Activated naive CD4-positive, alpha-beta T cell treated with anti-CD3 and anti-CD28 coated beads, Interleukin-2, amount 50 U/mL, for 72 hours (primary cell): Measurements from ENCODE around the gene CFAP73. TPM values are rescaled to one million over a fixed set of nuclear protein-coding genes. Genes with fewer than 3 reads are reported as not detected.
"Not testable (repeated sequence)": the region's sequence is repeated elsewhere in the genome, so short reads cannot be mapped to it uniquely, and the experiment has no call there.

Source experiments
- ATAC-seq, 2 donors: fragments of 150-1000 bp; cut with Tn5 transposase; 2 replicates each; pipeline ENCODE4 v1.10.0; 2021; ENCODE audit warnings: mild to moderate bottlenecking in 2 of 2, moderate library complexity in 2 of 2
- DNase-seq, 2 donors: peaks; one replicate each; pipeline ENCODE4 v3.0.0; 2021 to 2022; ENCODE audit warnings: low spot score in 2 of 2
- H3K27ac Mint-ChIP-seq, 2 donors: one replicate each; pipeline ENCODE4 v1.8.0; 2022; ENCODE audit warnings: mild to moderate bottlenecking in 2 of 2, mixed read lengths in 2 of 2
- H3K36me3 Mint-ChIP-seq, 2 donors: one replicate each; pipeline ENCODE4 v1.8.0; 2022; ENCODE audit warnings: mixed read lengths in 2 of 2
- H3K9me3 Mint-ChIP-seq, 2 donors: one replicate each; pipeline ENCODE4 v1.8.0; 2022; ENCODE audit warnings: mixed read lengths in 2 of 2
- total RNA-seq, 2 donors: library from RNA; stranded (reverse); gene quantifications; one replicate each; pipeline ENCODE4 v1.2.3, GENCODE V29; 2022

CFAP73 gene
- total RNA-seq, 2 donors from 2014 or later = 0.45 to 0.98 TPM

GRCh38 chr12:113115455-113116126 is 33.9 kb upstream of the CFAP73 start:
- no peak overlapping the region for H3K27ac Mint-ChIP-seq
- H3K36me3 Mint-ChIP-seq = no peaks in the 10 kb centered on the region
- ATAC-seq (no peak), DNase-seq (no peak)
- H3K9me3 Mint-ChIP-seq = no peaks in the 10 kb centered on the region

- ATAC-seq (no peak), DNase-seq (no peak)
- Mint-ChIP-seq H3K9me3 (no peaks in the 10 kb centered on the region), H3K36me3 (no peaks in the 10 kb centered on the region), H3K27ac (no peak overlapping the region)
Measured at GRCh38 chr12:113116875-113117274, 32.6 kb upstream of the CFAP73 start.

DNA sequence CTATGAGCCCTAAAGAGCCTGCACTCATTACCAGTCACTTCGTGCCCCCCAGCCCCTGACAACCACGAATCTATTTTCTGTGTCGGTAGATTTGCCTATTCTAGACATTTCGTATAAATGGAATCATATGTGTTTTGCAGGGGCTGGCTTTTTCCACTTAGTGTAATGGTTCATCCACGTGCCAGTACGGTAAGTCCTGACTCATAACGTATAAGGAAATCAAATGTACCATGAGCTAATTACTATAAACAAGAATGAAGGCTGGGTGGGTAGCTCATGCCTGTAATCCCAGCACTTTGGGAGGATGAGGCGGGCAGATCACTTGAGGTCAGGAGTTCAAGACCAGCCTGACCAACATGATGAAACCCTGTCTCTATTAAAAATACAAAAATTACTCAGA is 31.8 kb upstream of the CFAP73 start:
- H3K9me3 Mint-ChIP-seq, H3K36me3 Mint-ChIP-seq, ATAC-seq, H3K27ac Mint-ChIP-seq, DNase-seq: not testable (repeated sequence)

DNA sequence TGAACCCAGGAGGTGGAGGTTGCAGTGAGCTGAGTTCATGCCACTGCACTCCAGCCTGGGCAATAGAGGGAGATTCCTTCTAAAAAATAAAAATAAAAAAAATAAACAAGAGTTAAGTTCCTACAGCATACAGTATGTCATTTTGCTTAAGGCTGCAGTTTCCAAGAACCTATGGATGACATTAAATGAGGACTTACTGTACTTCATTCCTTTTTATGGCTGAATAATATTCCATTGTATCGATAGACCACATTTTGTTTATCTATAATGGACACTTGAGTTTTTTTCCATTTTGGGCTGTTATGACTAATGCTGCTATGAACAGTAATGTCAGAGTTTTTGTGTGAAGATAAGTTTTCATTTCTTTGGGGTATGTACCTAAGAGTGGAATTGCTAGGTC is 31.4 kb upstream of the CFAP73 start:
- Mint-ChIP-seq H3K9me3 (peaks cover 0 to 5% of the 10 kb centered on the region in 2 donors), H3K36me3 (peaks cover 2 to 6% of the 10 kb centered on the region in 2 donors), H3K27ac (no peak overlapping the region)
- ATAC-seq = no peak
- no peak for DNase-seq

DNA sequence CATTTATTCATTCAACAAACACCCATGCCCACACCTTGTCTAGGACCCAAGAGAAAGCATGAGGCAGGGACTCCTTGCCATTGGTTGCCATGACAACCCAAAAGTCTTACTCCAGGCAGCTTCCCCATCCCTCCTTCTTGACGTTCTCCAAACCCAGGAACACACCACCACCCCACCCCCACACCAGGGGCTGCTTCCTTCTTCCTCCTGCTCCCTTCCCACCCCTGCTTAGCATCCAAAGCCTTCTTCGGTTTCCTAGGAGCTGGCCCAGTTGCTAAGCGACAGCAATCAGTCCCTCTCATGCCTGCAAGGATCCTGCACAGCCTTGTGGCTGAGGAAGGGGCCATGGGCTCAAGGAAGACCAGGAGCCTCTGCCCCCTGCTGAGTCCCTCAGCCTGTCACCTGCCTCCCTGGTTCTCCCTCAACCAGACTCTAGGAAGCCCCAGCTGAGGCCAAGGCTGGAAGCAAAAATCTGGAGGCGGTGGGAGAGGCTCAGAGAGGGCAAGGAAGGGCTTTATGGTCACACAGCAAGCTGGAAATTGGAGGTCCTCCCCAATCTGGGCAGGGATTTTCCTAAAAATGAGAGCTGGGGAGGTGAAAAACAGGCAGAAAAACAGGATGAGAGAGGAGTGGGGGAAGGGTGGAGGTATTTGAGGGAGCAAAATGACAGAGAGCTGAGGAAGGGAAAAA is 29.4 kb upstream of the CFAP73 start:
- DNase-seq (no peak), ATAC-seq (no peak)
- peak overlapping the region; percentile 21 to 44 for H3K27ac Mint-ChIP-seq
- peaks cover 0 to 9% of the 10 kb centered on the region in 2 donors for H3K9me3 Mint-ChIP-seq
- peaks cover 9% of the 10 kb centered on the region in 2 donors for H3K36me3 Mint-ChIP-seq

- peak overlapping the region in 1 of 2 donors; percentile 44 for H3K27ac Mint-ChIP-seq
- no peak for DNase-seq
- peaks cover 0 to 9% of the 10 kb centered on the region in 2 donors for H3K9me3 Mint-ChIP-seq
- ATAC-seq = no peak
- peaks cover 9% of the 10 kb centered on the region in 2 donors for H3K36me3 Mint-ChIP-seq
Measured at GRCh38 chr12:113120670-113121370, 28.7 kb upstream of the CFAP73 start.

GRCh38 chr12:113127791-113128199 is 21.7 kb upstream of the CFAP73 start:
- Mint-ChIP-seq H3K9me3 (peaks cover 0 to 7% of the 10 kb centered on the region in 2 donors), H3K27ac (no peak overlapping the region), H3K36me3 (peaks cover 7 to 9% of the 10 kb centered on the region in 2 donors)
- DNase-seq (no peak), ATAC-seq (no peak)

DNA sequence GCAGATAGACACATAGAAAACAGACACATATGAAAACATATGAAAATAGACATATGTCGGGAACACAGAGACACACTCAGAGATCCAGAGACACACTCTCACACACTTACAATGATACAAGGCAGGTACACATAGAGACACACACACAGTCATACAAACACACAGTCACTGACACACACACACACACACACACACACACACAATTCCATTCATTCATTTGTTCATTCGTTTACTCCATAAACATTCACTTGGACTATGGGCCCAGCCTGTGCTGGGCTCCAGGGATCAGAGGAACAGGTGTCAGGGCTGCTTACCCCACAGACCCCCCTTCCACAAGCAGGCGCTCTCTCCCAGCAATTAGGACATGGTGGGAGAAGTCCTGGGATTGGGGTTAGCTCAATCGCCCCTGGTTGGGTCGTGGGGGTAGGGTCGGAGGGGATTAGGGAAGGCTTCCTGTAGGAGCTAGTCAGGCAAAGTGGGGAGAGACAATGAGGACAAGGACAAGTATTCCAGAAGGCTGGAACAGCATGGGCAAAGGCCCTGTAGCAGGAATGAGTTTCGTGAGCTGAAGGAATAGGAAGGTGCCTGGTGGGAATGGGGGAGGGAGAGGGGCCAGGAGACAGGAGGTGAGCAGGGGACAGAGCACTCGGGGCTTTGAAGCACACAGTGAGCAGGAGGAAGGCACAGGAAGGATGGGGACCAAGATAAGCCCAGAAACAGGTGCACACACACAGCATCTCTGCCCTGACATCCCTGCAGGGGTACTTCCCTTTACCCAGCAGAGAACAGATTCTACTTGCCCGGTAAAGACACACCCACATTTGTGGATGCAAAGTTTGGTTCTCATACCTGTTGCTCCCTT is 20.5 kb upstream of the CFAP73 start:
- H3K9me3 Mint-ChIP-seq = no peaks in the 10 kb centered on the region
- no peak for DNase-seq
- H3K27ac Mint-ChIP-seq = no peak overlapping the region
- peaks cover 0 to 4% of the 10 kb centered on the region in 2 donors for H3K36me3 Mint-ChIP-seq
- ATAC-seq = peak in 1 of 2 donors; percentile 45

DNA sequence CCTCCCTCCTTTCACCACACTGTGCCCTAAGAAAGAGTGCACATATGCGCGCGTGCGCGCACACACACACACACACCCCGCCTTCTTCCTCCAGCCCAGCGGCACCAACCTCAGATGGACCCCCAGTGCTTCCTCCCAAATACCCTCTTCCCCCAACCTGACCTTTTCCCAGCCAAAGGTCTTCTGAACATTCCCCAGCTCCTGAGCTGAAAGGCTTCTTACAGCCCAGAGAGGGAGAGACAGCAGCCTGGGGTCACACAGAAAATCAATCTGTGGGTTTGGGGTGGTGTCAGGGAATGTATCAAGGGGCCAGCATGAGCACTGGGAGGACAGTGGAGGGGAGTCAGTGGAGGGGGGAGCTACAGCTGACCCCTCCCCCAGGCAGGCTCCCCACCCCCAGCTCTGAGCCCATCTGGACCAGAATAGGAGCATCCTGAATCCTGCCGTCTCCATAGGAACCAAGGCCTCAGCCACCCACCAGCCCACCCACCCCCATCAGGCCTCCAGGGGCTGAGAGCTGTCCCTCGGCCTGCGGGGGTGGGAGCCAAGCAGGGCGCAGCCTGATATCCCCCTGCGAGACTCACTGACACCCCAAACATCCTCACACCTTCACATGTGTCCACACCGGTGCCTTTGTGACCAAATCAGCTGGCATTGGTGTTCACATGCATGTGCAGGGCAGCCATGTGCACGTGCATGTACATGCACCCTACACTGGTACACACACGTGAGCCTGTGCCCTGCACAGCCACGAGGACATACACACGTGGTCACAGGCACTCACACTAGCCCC is 19.7 kb upstream of the CFAP73 start:
- Mint-ChIP-seq H3K27ac (no peak overlapping the region), H3K36me3 (no peaks in the 10 kb centered on the region), H3K9me3 (no peaks in the 10 kb centered on the region)
- no peak for ATAC-seq
- DNase-seq = no peak

- no peaks in the 10 kb centered on the region for H3K36me3 Mint-ChIP-seq
- ATAC-seq = no peak
- no peaks in the 10 kb centered on the region for H3K9me3 Mint-ChIP-seq
- no peak for DNase-seq
- no peak overlapping the region for H3K27ac Mint-ChIP-seq
Measured at GRCh38 chr12:113130457-113131135, 18.9 kb upstream of the CFAP73 start.

GRCh38 chr12:113131556-113131955 is 18.0 kb upstream of the CFAP73 start:
- no peaks in the 10 kb centered on the region for H3K36me3 Mint-ChIP-seq
- peak overlapping the region in 1 of 2 donors; percentile 28 for H3K27ac Mint-ChIP-seq
- H3K9me3 Mint-ChIP-seq = no peaks in the 10 kb centered on the region
- ATAC-seq (no peak), DNase-seq (no peak)

DNA sequence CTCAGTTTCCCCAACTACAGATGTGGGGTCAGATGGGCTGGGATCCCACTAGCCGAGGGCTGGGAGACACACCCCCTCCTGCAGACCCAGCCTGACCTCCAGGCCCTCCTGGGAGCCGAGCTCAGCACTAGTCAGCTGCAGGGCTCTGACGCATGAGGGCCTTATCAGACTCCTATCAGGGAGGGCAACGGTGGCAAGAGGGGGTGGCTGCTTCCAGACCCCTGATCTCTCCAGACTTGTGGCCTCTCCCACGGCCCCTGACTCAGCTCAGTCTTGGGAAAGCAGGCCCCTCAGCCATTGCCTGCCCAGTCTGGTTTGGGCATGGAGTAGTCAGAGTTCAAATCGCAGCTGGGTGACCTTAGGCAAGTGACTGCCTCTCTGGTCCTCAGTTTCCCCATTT is 16.5 kb upstream of the CFAP73 start:
- Mint-ChIP-seq H3K27ac (no peak overlapping the region), H3K36me3 (no peaks in the 10 kb centered on the region), H3K9me3 (no peaks in the 10 kb centered on the region)
- no peak for ATAC-seq
- no peak for DNase-seq

GRCh38 chr12:113133666-113134065 is 15.9 kb upstream of the CFAP73 start:
- H3K36me3 Mint-ChIP-seq = no peaks in the 10 kb centered on the region
- ATAC-seq (no peak), DNase-seq (no peak)
- H3K9me3 Mint-ChIP-seq = no peaks in the 10 kb centered on the region
- no peak overlapping the region for H3K27ac Mint-ChIP-seq

DNA sequence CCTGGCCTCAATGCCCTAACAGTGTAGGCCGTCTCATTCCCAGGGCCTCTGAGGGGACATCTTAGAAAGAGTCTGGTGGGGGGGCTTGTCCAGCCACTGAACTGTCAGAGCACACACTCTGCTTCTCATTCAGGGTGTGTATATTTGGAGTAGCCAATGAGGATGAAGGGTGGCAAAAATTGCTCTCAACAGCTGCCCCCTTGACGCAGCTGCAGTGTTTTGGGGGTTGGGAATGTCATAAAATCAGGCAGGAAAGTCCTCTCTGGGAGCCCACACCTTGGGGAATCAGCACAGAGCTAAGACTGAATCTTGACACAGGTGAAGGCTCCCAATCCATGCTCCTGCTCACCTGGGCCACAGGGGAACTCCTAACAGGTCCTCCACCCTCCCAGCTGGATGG is 15.5 kb upstream of the CFAP73 start:
- DNase-seq (no peak), ATAC-seq (no peak)
- Mint-ChIP-seq H3K36me3 (no peaks in the 10 kb centered on the region), H3K9me3 (no peaks in the 10 kb centered on the region), H3K27ac (no peak overlapping the region)

GRCh38 chr12:113134521-113134951 is 15.0 kb upstream of the CFAP73 start:
- H3K36me3 Mint-ChIP-seq = no peaks in the 10 kb centered on the region
- no peak overlapping the region for H3K27ac Mint-ChIP-seq
- H3K9me3 Mint-ChIP-seq = no peaks in the 10 kb centered on the region
- DNase-seq (no peak), ATAC-seq (no peak)
